ENCODE data around the gene AMHR2.
A peak's percentile ranks its signal among the peaks of the same experiment; 100 is the strongest.
"Not testable (repeated sequence)": the region's sequence is repeated elsewhere in the genome, so short reads cannot be mapped to it uniquely, and the experiment has no call there.

Gene AMHR2

DNA sequence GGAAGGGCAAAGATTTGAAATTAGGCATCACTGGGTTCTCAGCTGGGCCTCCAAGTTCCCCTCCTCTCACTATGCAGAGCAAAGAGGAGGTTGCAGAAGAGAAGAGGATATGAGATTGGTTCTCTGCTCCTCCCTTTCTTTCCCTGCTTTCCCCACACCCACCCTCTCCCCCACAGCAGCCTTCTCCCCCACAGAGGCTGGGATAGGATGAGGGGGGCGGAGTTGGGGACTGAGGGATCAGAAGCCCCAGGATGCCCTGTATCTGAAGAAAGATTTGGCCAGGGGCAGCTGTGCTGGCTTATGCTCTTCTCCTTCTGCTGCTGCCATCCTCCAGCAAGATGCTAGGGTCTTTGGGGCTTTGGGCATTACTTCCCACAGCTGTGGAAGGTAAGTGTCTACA lies at the start of gene AMHR2:
AMHR2 (plus strand) TSS at position 259 of the 400 bp plus-strand sequence; CDS start at position 339, 80 bp downstream.
- Mint-ChIP-seq H3K36me3 (ENCODE audit: low read depth) (no peaks in the 10 kb centered on the region), H3K9me3 (no peaks in the 10 kb centered on the region), H3K27ac (no peak within 1 kb of the TSS), H3K4me1 (ENCODE audit: low read depth) (peaks cover 33% of the 10 kb centered on the region), H3K4me3 (no peak within 1 kb of the TSS), H3K27me3 (no peaks in the 10 kb centered on the region)
- DNase-seq, result no peak

DNA sequence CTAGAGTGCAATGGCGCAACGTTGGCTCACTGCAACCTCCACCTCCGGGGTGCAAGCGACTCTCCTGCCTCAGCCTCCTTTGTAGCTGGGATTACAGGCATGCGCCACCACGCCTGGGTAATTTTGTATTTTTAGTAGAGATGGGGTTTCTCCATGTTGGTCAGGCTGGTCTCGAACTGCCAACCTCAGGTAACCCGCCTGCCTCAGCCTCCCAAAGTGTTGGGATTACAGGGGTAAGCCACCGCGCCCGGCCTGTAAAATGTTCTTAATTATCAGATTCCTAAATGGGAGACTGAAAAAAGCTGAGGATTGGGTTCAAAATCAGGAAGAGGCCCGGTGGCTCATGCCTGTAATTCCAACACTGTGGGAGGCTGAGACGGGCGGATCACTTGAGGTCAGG lies 49.4 kb upstream of the AMHR2 start:
- H3K27me3 Mint-ChIP-seq; H3K36me3 Mint-ChIP-seq (ENCODE audit: low read depth); H3K4me3 Mint-ChIP-seq; DNase-seq; H3K9me3 Mint-ChIP-seq: not testable (repeated sequence)
- Mint-ChIP-seq H3K27ac (peak overlapping the region; percentile 81), H3K4me1 (ENCODE audit: low read depth) (peaks cover 32% of the 10 kb centered on the region)

DNA sequence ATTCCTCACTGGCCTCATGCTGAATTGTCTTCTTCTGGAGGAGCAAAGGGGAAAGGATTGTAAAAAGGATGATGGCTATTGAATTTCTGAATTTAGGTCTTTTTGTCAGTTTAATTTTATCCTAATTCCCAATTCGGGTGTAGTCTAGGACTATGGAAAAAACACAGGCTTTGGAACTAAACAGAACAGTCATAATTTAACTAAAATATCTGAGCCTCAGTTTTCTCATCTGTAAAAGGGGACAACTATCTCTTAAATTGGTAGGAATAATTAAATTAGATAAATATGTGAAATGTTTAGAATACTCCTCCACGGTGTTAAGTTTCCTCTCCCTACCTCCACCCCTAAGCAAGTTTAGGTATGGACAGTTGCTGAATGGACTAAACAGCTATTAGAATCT lies 46.9 kb upstream of the AMHR2 start:
- no peaks in the 10 kb centered on the region for H3K9me3 Mint-ChIP-seq
- no peak overlapping the region for H3K4me3 Mint-ChIP-seq
- H3K36me3 Mint-ChIP-seq (ENCODE audit: low read depth), result peaks cover 11% of the 10 kb centered on the region
- no peaks in the 10 kb centered on the region for H3K27me3 Mint-ChIP-seq
- no peak overlapping the region for H3K27ac Mint-ChIP-seq
- DNase-seq, result no peak
- H3K4me1 Mint-ChIP-seq (ENCODE audit: low read depth), result peaks cover 26% of the 10 kb centered on the region

DNA sequence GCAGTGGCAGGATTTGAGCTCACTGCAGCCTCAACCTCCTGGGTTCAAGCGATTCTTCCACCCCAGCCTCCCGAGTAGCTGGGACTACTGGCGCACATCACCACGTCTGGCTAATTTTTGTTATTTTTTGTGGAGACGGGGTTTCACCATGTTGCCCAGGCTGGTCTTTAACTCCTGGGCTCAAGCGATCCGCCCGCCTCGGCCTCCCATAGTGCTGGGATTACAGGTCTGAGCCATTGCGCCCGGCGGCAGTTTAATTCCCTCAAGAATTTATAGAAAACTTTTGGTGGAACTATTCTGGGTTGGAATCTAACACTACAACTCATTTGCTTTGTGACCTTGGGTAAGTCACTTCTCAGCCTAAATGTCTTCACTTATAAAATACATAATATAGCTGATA lies 45.4 kb upstream of the AMHR2 start:
- DNase-seq, result no peak
- H3K4me1 Mint-ChIP-seq (ENCODE audit: low read depth), result peaks cover 30% of the 10 kb centered on the region
- H3K9me3 Mint-ChIP-seq, result no peaks in the 10 kb centered on the region
- peak overlapping the region; percentile 71 for H3K27ac Mint-ChIP-seq
- peaks cover 26% of the 10 kb centered on the region for H3K36me3 Mint-ChIP-seq (ENCODE audit: low read depth)
- no peak overlapping the region for H3K4me3 Mint-ChIP-seq
- H3K27me3 Mint-ChIP-seq, result no peaks in the 10 kb centered on the region

DNA sequence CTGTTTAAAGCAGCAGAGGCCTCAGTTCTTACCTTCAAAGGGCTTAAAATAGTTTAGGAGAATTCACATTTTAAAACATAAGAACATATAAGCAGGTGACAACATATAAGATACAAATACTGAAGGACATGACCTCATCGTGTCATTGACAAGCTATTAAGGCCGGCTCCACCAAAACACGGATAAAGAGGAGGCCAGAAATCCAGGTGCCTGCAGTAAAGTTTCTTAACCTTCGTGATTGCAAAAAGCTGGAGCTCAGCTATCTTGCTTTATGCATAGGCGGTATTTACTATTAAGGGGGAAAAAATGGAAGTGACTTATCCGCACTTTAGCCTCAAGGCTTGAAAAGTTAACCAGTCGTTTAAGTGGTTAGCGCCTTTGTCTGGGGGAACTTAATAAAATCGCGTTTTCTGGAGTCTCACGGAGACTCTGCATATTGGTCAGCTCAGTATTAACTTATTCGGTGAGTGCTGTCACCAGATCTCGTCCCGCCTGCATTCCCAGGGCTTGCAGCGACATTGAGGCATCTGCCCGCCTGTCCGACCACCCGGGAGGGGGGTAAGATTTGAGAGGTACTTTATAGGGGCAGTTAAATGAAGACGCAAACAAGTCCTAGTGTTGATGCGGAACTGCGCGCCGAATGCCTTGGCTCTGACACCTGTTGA lies 44.8 kb upstream of the AMHR2 start:
- peaks cover 32% of the 10 kb centered on the region for H3K36me3 Mint-ChIP-seq (ENCODE audit: low read depth)
- no peaks in the 10 kb centered on the region for H3K27me3 Mint-ChIP-seq
- H3K4me3 Mint-ChIP-seq, result no peak overlapping the region
- DNase-seq, result no peak
- H3K9me3 Mint-ChIP-seq, result no peaks in the 10 kb centered on the region
- H3K4me1 Mint-ChIP-seq (ENCODE audit: low read depth), result peaks cover 33% of the 10 kb centered on the region
- no peak overlapping the region for H3K27ac Mint-ChIP-seq

DNA sequence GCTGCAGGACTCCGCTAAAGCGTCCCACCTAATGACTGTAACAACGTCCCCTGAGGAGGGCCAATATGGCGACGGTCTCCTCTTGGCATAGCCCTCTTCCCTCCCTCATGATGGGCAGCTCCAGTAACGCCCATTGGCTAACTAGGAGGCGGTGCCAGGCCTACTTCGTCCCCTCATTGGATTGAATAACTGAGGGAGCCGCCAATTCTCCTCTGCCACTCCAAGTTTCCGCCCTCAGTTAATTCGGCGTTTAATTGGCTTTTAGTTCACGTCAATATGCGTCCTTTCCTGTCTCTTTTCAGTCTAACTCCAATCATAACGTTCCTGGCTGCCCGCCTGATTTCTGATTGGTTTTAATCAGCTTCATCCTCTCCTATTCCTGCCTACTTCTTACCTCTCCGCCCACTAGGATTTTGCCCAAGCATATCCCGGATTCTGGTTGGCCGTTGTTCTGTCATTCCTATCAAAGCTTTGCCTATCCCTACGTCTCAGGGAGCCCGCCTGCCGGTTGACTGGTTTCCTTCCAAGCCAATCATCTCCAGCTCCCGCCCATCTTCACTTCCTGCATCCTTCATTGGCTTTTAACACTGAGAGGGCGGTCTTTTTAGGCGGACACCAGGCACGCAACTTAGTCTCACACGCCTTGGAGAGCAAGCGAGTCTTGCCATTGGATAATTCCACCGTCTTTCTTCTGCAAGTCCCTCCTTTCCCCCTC lies 44.1 kb upstream of the AMHR2 start:
- Mint-ChIP-seq H3K27me3 (no peaks in the 10 kb centered on the region), H3K4me3 (no peak overlapping the region), H3K27ac (no peak overlapping the region), H3K36me3 (ENCODE audit: low read depth) (peaks cover 39% of the 10 kb centered on the region), H3K9me3 (no peaks in the 10 kb centered on the region), H3K4me1 (ENCODE audit: low read depth) (peaks cover 36% of the 10 kb centered on the region)
- peak; percentile 90 for DNase-seq

DNA sequence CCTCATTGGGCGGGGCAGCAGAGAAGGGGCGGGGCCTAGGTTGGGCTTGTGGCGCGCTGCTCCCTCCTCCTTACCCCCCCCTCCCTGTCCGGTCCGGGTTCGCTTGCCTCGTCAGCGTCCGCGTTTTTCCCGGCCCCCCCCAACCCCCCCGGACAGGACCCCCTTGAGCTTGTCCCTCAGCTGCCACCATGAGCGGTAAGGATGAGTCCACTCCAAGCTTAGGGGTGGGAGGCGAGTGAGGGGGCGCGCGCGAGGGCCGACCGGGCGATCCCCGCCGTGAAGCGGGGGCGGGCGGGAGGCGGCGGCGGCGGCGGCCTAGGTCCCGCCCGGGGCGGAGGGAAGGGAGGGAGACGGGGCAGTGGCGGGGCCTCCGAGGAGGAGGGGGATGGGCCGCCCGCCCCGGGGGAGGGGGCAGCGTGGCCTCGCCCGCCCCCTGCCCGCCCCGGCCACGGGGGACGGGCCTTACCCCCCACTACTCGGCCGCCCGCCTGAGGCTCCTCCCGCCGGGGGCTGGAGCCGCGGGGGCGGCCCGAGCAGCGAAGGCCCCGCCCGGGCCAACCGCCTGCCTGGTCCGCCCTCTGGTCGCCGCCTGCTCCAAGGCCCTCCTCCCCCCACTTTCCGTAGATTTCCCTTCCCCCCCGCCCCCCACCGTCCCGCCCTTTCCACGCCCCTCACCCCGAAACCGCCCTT lies 43.4 kb upstream of the AMHR2 start, which contains the start of gene SP1:
SP1 (plus strand) TSS at position 73 of the 690 bp plus-strand sequence; CDS start at position 189, 116 bp downstream.
- peaks cover 38% of the 10 kb centered on the region for H3K4me1 Mint-ChIP-seq (ENCODE audit: low read depth)
- peak within 1 kb of the TSS; percentile 94 for H3K27ac Mint-ChIP-seq
- H3K4me3 Mint-ChIP-seq, result peak within 1 kb of the TSS; percentile 84

DNA sequence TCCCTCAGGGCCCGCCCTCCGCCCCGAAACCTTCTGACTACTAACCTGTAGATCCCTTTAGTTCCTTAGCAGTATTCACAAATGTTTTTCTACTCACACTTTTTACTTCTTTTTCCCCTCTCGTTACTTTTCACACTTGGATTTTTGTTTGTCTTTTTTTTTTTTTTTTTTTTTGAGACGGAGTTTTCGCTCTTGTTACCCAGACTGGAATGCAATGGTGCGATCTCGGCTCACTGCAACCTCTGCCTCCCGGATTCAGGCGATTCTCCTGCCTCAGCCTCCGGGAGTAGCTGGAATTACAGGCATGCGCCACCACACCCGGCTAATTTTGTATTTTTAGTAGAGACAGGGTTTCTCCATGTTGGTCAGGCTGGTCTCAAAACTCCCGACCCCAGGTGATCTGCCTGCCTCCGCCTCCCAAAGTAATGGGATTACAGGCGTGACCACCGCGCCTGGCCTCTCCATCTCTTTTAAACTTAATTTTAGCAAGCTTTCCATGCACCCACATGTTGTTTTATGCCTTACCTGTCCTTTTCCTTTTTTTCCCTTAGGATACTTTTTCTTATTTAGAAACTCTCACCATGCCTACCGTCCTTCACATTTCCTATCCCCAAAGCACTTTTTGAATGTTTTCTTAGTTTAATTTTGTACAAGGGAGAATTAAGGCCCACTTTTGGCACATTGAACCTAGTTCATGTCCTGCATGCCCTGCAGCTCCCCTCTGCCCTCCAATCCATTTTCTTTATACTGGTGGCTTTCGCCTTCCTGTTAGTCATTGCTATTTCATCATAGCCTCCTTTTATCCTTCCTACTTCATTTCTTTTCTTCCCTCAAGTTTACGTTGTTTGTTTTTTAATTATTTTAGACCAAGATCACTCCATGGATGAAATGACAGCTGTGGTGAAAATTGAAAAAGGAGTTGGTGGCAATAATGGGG lies 42.6 kb upstream of the AMHR2 start:
- Mint-ChIP-seq H3K27me3 (no peaks in the 10 kb centered on the region), H3K9me3 (no peaks in the 10 kb centered on the region), H3K4me1 (ENCODE audit: low read depth) (peaks cover 42% of the 10 kb centered on the region), H3K36me3 (ENCODE audit: low read depth) (peaks cover 52% of the 10 kb centered on the region), H3K27ac (peak overlapping the region; percentile 94), H3K4me3 (peak overlapping the region; percentile 84)
- no peak for DNase-seq

More for the DNA sequence above, 43.4 kb upstream of the AMHR2 start, which contains the start of gene SP1:
- Mint-ChIP-seq H3K9me3 (no peaks in the 10 kb centered on the region), H3K36me3 (ENCODE audit: low read depth) (peaks cover 46% of the 10 kb centered on the region), H3K27me3 (no peaks in the 10 kb centered on the region)
- DNase-seq, result peak; percentile 99

DNA sequence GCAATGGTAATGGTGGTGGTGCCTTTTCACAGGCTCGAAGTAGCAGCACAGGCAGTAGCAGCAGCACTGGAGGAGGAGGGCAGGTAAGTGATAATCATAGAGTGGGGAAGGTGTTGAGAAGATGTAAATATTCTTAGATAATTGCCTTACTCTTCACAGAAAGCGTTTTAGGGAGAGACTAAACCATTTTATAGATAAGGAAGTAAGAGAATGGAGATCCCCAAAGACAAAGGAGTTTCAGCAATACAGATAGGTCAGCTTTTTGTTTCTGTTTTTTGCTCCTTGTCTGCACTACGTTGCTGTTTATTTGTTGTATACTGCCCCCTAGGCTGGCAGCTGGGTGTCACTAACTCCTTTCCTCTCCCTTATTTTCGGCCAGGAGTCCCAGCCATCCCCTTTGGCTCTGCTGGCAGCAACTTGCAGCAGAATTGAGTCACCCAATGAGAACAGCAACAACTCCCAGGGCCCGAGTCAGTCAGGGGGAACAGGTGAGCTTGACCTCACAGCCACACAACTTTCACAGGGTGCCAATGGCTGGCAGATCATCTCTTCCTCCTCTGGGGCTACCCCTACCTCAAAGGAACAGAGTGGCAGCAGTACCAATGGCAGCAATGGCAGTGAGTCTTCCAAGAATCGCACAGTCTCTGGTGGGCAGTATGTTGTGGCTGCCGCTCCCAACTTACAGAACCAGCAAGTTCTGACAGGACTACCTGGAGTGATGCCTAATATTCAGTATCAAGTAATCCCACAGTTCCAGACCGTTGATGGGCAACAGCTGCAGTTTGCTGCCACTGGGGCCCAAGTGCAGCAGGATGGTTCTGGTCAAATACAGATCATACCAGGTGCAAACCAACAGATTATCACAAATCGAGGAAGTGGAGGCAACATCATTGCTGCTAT lies 41.7 kb upstream of the AMHR2 start:
- Mint-ChIP-seq H3K4me1 (ENCODE audit: low read depth) (peaks cover 50% of the 10 kb centered on the region), H3K27ac (peak overlapping the region; percentile 94), H3K27me3 (no peaks in the 10 kb centered on the region), H3K36me3 (ENCODE audit: low read depth) (peaks cover 61% of the 10 kb centered on the region), H3K4me3 (peak overlapping the region; percentile 84), H3K9me3 (no peaks in the 10 kb centered on the region)
- peak; percentile 38 for DNase-seq

DNA sequence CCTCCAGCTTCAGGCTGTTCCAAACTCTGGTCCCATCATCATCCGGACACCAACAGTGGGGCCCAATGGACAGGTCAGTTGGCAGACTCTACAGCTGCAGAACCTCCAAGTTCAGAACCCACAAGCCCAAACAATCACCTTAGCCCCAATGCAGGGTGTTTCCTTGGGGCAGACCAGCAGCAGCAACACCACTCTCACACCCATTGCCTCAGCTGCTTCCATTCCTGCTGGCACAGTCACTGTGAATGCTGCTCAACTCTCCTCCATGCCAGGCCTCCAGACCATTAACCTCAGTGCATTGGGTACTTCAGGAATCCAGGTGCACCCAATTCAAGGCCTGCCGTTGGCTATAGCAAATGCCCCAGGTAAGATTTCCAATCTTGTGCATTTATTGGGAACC lies 40.4 kb upstream of the AMHR2 start:
- H3K27ac Mint-ChIP-seq, result peak overlapping the region; percentile 94
- H3K4me3 Mint-ChIP-seq, result peak overlapping the region; percentile 67
- peaks cover 59% of the 10 kb centered on the region for H3K4me1 Mint-ChIP-seq (ENCODE audit: low read depth)
- H3K27me3 Mint-ChIP-seq, result no peaks in the 10 kb centered on the region
- H3K36me3 Mint-ChIP-seq (ENCODE audit: low read depth), result peaks cover 72% of the 10 kb centered on the region
- no peaks in the 10 kb centered on the region for H3K9me3 Mint-ChIP-seq
- DNase-seq, result no peak

DNA sequence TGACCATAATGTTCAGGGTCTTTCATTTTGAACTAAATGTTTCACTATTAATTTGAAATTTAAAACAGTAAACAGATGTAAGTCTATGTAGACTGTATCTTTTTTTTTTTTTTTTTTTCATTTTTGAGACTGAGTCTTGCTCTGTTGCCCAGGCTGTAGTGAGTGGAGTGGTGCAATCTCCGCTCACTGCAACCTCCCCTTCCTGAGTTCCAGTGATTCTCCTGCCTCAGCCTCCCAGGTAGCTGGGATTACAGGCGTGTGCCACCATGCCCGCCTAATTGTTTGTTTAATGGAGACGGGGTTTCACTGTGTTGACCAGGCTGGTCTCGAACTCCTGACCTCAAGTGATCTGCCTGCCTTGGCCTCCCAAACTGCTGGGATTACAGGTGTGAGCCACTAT lies 37.3 kb upstream of the AMHR2 start:
- peak overlapping the region; percentile 76 for H3K27ac Mint-ChIP-seq
- H3K36me3 Mint-ChIP-seq (ENCODE audit: low read depth), result peaks cover 91% of the 10 kb centered on the region
- not testable (repeated sequence) for DNase-seq, H3K27me3 Mint-ChIP-seq, H3K9me3 Mint-ChIP-seq
- H3K4me1 Mint-ChIP-seq (ENCODE audit: low read depth), result peaks cover 83% of the 10 kb centered on the region
- peak overlapping the region; percentile 60 for H3K4me3 Mint-ChIP-seq

DNA sequence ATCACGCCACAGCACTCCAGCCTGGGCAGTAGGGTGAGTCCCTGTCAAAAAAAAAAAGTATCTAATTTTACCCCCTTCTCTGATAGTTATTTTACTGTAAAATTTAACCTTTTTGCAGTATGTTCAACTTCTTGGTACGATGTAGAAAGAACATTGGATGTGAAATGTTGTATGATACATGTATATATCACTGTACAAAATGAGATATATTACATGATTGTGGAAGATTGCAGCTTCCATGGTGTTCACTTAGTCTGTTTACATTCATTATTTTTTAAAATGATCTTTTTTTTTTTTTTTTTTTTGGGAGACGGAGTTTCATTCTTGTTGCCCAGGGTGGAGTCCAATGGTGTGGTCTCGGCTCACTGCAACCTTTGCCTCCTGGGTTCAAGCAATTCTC lies 34.7 kb upstream of the AMHR2 start:
- H3K9me3 Mint-ChIP-seq, result no peaks in the 10 kb centered on the region
- no peak overlapping the region for H3K27ac Mint-ChIP-seq
- peak; percentile 5 for DNase-seq
- no peaks in the 10 kb centered on the region for H3K27me3 Mint-ChIP-seq
- peaks cover 63% of the 10 kb centered on the region for H3K4me1 Mint-ChIP-seq (ENCODE audit: low read depth)
- H3K36me3 Mint-ChIP-seq (ENCODE audit: low read depth), result peaks cover 71% of the 10 kb centered on the region
- H3K4me3 Mint-ChIP-seq, result no peak overlapping the region

DNA sequence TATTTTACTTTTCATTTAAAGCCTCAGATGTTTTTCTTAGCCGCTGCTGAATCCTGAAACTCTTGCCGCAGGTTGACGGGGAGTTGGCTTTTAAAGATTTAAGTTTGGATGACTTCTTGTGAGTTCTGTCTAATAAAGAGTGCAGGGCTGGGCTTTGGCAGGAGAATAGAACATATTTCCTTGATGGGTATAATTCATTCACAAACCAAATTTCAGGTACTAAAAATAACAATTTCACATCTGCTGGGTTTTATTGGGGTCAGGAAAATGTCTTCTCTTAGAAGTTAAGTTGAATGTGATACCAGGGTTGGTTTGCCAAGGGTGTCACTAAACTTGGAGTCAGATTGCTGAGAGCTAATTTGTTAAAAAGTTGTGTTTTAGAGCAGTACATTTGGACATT lies 34.0 kb upstream of the AMHR2 start:
- Mint-ChIP-seq H3K4me1 (ENCODE audit: low read depth) (peaks cover 57% of the 10 kb centered on the region), H3K36me3 (ENCODE audit: low read depth) (peaks cover 66% of the 10 kb centered on the region)

More for the DNA sequence above, 34.0 kb upstream of the AMHR2 start:
- Mint-ChIP-seq H3K9me3 (no peaks in the 10 kb centered on the region), H3K27ac (peak overlapping the region; percentile 39), H3K4me3 (peak overlapping the region; percentile 22), H3K27me3 (no peaks in the 10 kb centered on the region)
- DNase-seq, result no peak

Data from activated T-cell treated with anti-CD3 and anti-CD28 coated beads, Interleukin-2, amount 50 U/mL, for 24 hours (primary cell).